GM19035 (cell line): Measurements from ENCODE around the gene ZNF541.

Experiments
- ATAC-seq: cut with Tn5 transposase; IDR thresholded peaks from one replicate; pipeline ENCODE4 v1.9.1; 2021; ENCODE audit not compliant: unreplicated experiment

Gene ZNF541

DNA sequence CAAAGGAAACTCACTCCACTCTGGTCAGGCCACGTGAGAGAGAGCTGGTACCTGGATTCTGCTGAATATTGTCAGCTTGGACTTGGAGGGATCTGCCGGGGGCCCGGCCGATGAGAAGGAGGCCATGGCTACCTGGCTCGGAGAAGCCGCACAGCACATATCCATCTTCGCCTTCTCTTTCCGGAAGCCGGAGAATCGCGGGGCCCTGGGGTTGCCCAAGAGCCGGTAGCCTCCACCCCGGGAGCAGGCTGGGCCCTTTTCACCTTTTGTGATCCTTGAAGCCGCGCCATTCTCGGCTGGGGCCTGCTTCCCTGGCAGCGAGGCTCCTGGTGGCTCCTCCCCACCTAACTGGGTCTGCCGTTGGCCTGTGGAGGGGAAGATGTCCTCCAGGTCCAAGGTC is 28.9 kb downstream of the ZNF541 start:
- ATAC-seq = no peak

GRCh38 chr19:47542030-47542475 is 30.9 kb downstream of the ZNF541 start:
- no peak for ATAC-seq

GRCh38 chr19:47541518-47541917 is 31.4 kb downstream of the ZNF541 start:
- no peak for ATAC-seq

DNA sequence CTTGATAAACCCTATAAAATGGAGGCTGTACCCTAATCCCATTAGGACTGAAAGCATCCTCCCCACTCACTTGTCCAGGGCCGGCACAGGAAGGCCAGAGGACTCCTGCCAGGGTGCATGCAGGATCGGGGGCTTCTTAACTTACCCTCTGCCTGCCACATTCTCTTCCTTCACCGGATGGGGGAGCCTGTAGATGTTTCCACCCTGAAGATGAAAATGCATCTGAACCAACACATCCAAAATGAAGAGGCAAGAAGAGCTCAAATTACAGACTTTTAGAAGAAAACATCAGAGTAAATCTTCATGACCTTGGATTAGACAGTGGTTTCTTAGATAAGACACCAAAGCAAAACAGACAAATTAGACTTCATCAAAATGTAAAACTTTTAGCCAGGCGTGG is 32.2 kb downstream of the ZNF541 start:
- no peak for ATAC-seq

- no peak for ATAC-seq
Observed at GRCh38 chr19:47539747-47540311, 33.1 kb downstream of the ZNF541 start.

GRCh38 chr19:47538812-47539211 is 34.1 kb downstream of the ZNF541 start:
- ATAC-seq = no peak

- ATAC-seq = no peak
Observed at GRCh38 chr19:47537493-47537892, 35.5 kb downstream of the ZNF541 start.

- no peak for ATAC-seq
Observed at GRCh38 chr19:47534628-47535027, 38.3 kb downstream of the ZNF541 start.

GRCh38 chr19:47531640-47532387 is 41.1 kb downstream of the ZNF541 start:
- ATAC-seq = no peak

DNA sequence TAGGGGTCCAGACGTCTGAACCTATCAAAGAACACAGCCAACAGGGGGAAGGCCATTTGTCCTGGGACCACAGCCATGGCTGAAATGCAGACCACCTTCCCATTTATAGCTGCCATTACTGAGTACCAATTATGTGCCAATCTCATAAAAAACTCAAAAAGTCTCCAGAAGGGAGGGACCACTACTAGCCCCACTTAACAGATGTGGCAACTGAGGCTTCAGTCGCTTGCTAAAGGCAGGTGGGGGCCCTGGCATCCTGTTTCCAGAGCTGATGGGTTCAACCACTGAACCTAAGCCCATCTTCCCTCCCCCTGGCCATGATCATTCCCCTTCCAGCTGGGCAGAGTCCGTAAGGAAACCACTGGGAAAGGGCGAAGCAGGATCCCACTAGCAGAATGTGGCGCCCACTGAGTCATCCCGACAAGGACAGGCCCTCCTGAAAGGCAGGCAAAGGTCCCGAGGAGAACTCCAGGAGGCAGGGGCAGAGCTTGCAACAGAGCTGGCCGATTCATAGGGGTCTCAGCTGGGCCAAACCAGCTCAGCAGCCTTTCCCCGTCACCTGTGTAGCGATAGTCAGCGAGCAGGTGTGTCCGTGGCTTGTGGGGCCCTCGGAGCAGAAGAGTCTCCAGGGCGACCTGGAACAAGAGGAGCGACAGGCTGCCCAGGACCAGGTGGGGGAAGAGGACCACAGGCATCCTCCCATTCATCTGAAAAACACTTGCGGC is 43.8 kb downstream of the ZNF541 start:
- ATAC-seq = no peak

DNA sequence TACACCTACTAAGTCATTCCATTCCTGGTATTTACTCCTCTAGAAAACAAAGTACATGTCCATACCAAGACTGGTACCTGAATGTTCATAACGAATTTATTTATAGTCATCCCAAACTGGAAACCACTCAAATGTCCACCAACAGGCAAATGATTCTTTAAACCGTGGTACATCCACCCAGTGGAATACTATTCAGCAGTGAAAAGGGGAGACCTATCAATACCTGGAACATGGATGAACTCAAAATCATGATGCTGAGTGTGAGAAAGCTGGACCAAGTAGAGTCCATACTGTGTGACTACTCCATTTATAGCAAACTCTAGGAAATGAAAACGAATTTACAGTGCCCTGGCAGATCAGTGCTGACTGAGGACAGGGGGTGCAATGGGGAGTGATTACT is 46.1 kb downstream of the ZNF541 start:
- no peak for ATAC-seq

DNA sequence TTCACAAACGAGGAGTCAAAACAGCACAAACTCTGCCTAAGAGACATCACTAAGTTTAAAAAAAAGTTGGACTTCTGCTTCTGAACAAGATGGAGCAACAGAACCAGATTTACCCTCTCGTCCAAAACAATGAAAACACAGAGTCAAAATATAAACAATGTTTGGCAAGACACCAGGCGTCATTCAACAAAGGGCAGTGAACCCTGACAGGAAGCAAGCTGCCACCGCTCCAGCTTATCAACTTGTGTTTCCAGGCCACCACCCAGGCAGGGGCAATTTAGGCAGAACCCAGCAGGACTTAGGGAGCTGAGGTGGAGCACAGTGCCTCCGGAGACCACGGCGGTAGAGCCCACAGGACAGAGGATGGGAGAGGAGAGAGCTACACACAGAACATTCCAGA is 49.5 kb downstream of the ZNF541 start:
- no peak for ATAC-seq
